NT2/D1 (cell line): ENCODE data around the gene SIAE.

Experiments used
- SUZ12 ChIP-seq: IDR thresholded peaks from 2 replicates; pipeline ENCODE4 v1.6.1; 2011; ENCODE audit not compliant: insufficient read length, insufficient read depth; ENCODE audit errors: extremely low read depth
- ZNF274 ChIP-seq: IDR thresholded peaks from 2 replicates; pipeline ENCODE4 v1.6.1; 2011; ENCODE audit warnings: mild to moderate bottlenecking, low read depth, low read length

DNA sequence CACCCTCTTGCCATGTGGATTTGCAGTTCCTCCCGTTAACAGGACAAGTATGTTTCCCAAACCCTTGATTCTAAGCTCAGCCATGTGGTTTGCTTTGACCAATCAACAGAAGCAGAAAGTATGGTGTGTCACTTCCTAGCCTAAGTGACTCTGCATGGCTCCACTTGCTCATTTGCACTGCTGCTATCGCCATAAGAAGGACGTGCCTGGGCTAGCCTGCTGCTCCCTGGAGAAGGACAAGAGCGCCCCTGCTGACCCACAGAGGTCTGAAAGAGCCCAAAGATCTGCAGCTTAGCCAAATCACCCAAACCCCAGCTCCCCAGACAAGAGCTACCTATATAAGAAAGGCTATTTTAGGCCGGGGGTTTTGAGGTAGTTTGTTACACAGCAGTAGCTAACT is 32.9 kb downstream of the SIAE start:
- no peak for TF ChIP-seq SUZ12
- no peak for TF ChIP-seq ZNF274
